CD14-positive monocyte (primary cell): ENCODE measurements around the gene STAP1. TPM values are rescaled to one million over a fixed set of nuclear protein-coding genes. Genes with fewer than 3 reads are reported as not detected.
A peak's percentile ranks its signal among the peaks of the same experiment; 100 is the strongest.

Experiments used
- DNase-seq, 3 donors: peaks; one replicate each; pipeline ENCODE4 v3.0.0-alpha.2; 2011 to 2022
- H2AFZ ChIP-seq: 2 replicates; pipeline ENCODE4 v1.6.0; 2012; ENCODE audit warnings: mild to moderate bottlenecking, low read depth, low read length, inconsistent platforms; ENCODE audit not compliant: insufficient read depth, poor library complexity, severe bottlenecking
- H3K27ac ChIP-seq, 2 donors: 1 replicate in 1 of 2; 2 replicates in 1 of 2; pipeline ENCODE4 v1.5.1; 2012 to 2013; ENCODE audit warnings: low read length in 2 of 2, control low read depth in 1 of 2, inconsistent platforms in 1 of 2, low read depth in 1 of 2, mild to moderate bottlenecking in 1 of 2
- H3K27me3 ChIP-seq, 2 donors: one replicate each; pipeline versions ENCODE4 v1.6.0 to v1.6.1; 2011 to 2013; ENCODE audit warnings: low read length in 2 of 2; ENCODE audit not compliant: control insufficient read depth in 2 of 2, insufficient read depth in 2 of 2
- H3K36me3 ChIP-seq, 2 donors: replicated peaks in 1 of 2; 1 replicate in 1 of 2; 2 replicates in 1 of 2; pipeline versions ENCODE4 v1.5.1 to v1.6.1; 2012 to 2013; ENCODE audit warnings: low read length in 2 of 2, control low read depth in 1 of 2, inconsistent platforms in 1 of 2, mild to moderate bottlenecking in 1 of 2; ENCODE audit not compliant: insufficient read depth in 2 of 2, control insufficient read depth in 1 of 2
- H3K4me1 ChIP-seq, 2 donors: 1 replicate in 1 of 2; 2 replicates in 1 of 2; pipeline versions ENCODE4 v1.5.1 to v1.6.1; 2012 to 2013; ENCODE audit warnings: low read length in 2 of 2, control low read depth in 1 of 2, inconsistent platforms in 1 of 2, mild to moderate bottlenecking in 1 of 2, moderate library complexity in 1 of 2; ENCODE audit not compliant: insufficient read depth in 2 of 2, control insufficient read depth in 1 of 2
- H3K4me2 ChIP-seq: replicated peaks from 2 replicates; pipeline ENCODE3; 2012; ENCODE audit warnings: low read length, moderate library complexity, mild to moderate bottlenecking; ENCODE audit not compliant: poor library complexity, severe bottlenecking; ENCODE audit errors: extremely low read depth
- H3K4me3 ChIP-seq, 3 experiments: fragments of 200-600 bp in 1 of 3; sonication (generic) in 1 of 3; replicated peaks in 1 of 3; 1 replicate in 2 of 3; 2 replicates in 1 of 3; pipeline ENCODE4 v1.5.1; 2011 to 2013; ENCODE audit warnings: low read length in 3 of 3, mild to moderate bottlenecking in 3 of 3, control low read depth in 2 of 3, low read depth in 2 of 3, inconsistent platforms in 1 of 3, moderate library complexity in 1 of 3
- H3K79me2 ChIP-seq: 2 replicates; pipeline ENCODE4 v1.6.0; 2012; ENCODE audit warnings: mild to moderate bottlenecking, control low read depth, inconsistent platforms, low read length, moderate library complexity; ENCODE audit not compliant: insufficient read depth
- H3K9ac ChIP-seq: 2 replicates; pipeline ENCODE4 v1.6.0; 2017; ENCODE audit warnings: low read length, mild to moderate bottlenecking; ENCODE audit not compliant: insufficient read depth, poor library complexity, severe bottlenecking
- H3K9me3 ChIP-seq, 2 donors: replicated peaks in 1 of 2; 1 replicate in 1 of 2; 2 replicates in 1 of 2; pipeline versions ENCODE4 v1.5.1 to v1.6.1; 2012 to 2013; ENCODE audit warnings: low read length in 2 of 2, control low read depth in 1 of 2; ENCODE audit not compliant: control insufficient read depth in 1 of 2, insufficient read depth in 1 of 2
- H4K20me1 ChIP-seq: 2 replicates; pipeline ENCODE4 v1.6.0; 2012; ENCODE audit warnings: mild to moderate bottlenecking, low read length, control low read depth, moderate library complexity; ENCODE audit not compliant: insufficient read depth
- H3K27ac Mint-ChIP-seq, 7 donors: one replicate each; pipeline ENCODE4 v1.8.0; 2020; ENCODE audit warnings: mild to moderate bottlenecking in 7 of 7, mixed read lengths in 7 of 7, moderate library complexity in 6 of 7, inconsistent platforms in 2 of 7
- H3K27me3 Mint-ChIP-seq, 3 donors: one replicate each; pipeline ENCODE4 v1.8.0; 2021 to 2022; ENCODE audit warnings: low read depth in 3 of 3, mild to moderate bottlenecking in 3 of 3, mixed read lengths in 3 of 3, moderate library complexity in 3 of 3, inconsistent platforms in 1 of 3
- H3K36me3 Mint-ChIP-seq, 2 donors: one replicate each; pipeline ENCODE4 v1.8.0; 2020; ENCODE audit warnings: mixed read lengths in 2 of 2, inconsistent platforms in 1 of 2, mild to moderate bottlenecking in 1 of 2
- H3K4me1 Mint-ChIP-seq: one replicate; pipeline ENCODE4 v1.8.0; 2020; ENCODE audit warnings: mild to moderate bottlenecking, mixed read lengths
- H3K4me3 Mint-ChIP-seq, 2 donors: one replicate each; pipeline ENCODE4 v1.8.0; 2020; ENCODE audit warnings: mild to moderate bottlenecking in 2 of 2, mixed read lengths in 2 of 2, moderate library complexity in 1 of 2
- H3K9me3 Mint-ChIP-seq, 7 donors: one replicate each; pipeline ENCODE4 v1.8.0; 2020 to 2022; ENCODE audit warnings: mixed read lengths in 7 of 7, mild to moderate bottlenecking in 6 of 7, moderate library complexity in 6 of 7, inconsistent platforms in 2 of 7
- CTCF ChIP-seq: fragments of 200-600 bp; IDR thresholded peaks from one replicate; pipeline ENCODE4 v1.8.0; 2022; ENCODE audit warnings: antibody characterized with exemption, mild to moderate bottlenecking
- WGBS: methylation state at CpG from one replicate; pipeline ENCODE4 v1.1.5; 2013; ENCODE audit warnings: missing lambda C conversion rate; ENCODE audit not compliant: insufficient coverage; 5-methylcytosine and 5-hydroxymethylcytosine counted together
- intact Hi-C, 2 donors: fragments of 100-400 bp; cut with micrococcal nuclease; formaldehyde crosslinking; loops; one replicate each; pipeline versions ENCODE4 v1.15.0 to v1.15.1; 2023
- polyA plus RNA-seq, 3 donors: library from polyadenylated mRNA; depleted of rRNA in 1 of 3; unstranded in 2 of 3; stranded (reverse) in 1 of 3; fragments of 300-500 nt in 2 of 3; fragments of >200 nt in 1 of 3; fragmentation: Illumina TruSeq in 2 of 3; gene quantifications; 1 replicate in 2 of 3; 2 replicates in 1 of 3; pipeline ENCODE4 v1.2.3, GENCODE V29; 2012 to 2021

The STAP1 gene
- polyA plus RNA-seq, 3 donors = 0.13 to 0.14 TPM; not detected in 1

DNA sequence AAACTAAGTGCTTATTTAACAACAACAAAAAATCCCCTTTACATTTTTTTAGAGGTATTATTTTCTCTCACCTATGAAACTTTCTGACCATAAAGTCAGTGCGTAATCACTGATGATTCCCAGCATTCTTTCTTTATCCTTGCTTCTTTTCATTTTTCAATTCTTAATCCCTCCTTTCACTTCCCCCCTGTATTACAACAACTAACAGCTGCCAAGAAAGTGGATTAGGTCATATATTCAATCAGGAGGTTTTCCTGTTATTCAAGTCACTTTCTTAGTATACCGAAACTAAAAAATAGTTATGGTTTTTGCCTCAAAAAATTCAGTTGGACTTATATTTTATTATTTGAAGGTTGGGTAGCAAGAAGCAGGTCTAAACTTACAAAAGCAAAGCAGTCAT is 2.1 kb upstream of the STAP1 start:
- no peaks in the 10 kb centered on the region for H3K27me3 Mint-ChIP-seq
- H3K4me2 ChIP-seq = no peak overlapping the region
- H3K4me3 Mint-ChIP-seq = no peak overlapping the region
- no peaks in the 10 kb centered on the region for H3K27me3 ChIP-seq
- no peak overlapping the region for H3K9ac ChIP-seq
- H4K20me1 ChIP-seq = no peaks in the 10 kb centered on the region
- no peak for DNase-seq
- no peaks in the 10 kb centered on the region for H3K36me3 ChIP-seq
- peaks cover 9 to 13% of the 10 kb centered on the region in 2 donors for H3K4me1 ChIP-seq
- intact Hi-C loops = no loop called here
- peaks cover 0 to 2% (median 0%) of the 10 kb centered on the region in 7 donors for H3K9me3 Mint-ChIP-seq
- H3K79me2 ChIP-seq = no peaks in the 10 kb centered on the region
- no peaks in the 10 kb centered on the region for H3K9me3 ChIP-seq
- peak overlapping the region; percentile 70 for H2AFZ ChIP-seq
- H3K4me1 Mint-ChIP-seq = peaks cover 32% of the 10 kb centered on the region
- peak overlapping the region in 1 of 7 donors; percentile 62 for H3K27ac Mint-ChIP-seq
- TF ChIP-seq CTCF = no peak
- no peak overlapping the region for H3K4me3 ChIP-seq
- no peaks in the 10 kb centered on the region for H3K36me3 Mint-ChIP-seq
- H3K27ac ChIP-seq = no peak overlapping the region
- WGBS = no CpG with 5 or more reads among the region's 2 CpGs

DNA sequence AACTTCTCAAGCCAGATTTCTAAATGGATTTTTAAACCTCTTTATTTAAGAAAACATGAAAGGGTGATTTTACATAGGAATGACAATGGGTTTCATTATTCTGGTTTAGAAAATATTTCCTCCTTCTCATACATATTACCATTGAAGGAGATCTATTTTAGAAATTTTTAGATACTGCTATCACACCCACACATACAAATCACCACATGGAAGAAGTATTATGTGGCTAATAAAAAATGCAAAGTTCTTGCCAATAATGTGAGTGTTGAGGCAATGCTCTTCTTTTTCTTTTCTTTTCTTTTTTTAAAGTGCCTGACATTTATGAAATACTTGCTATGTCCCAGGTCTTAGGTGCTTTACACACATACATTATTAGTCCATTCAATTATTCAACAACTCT is 6.8 kb downstream of the STAP1 start:
- H3K9ac ChIP-seq = no peak overlapping the region
- H3K36me3 ChIP-seq = no peaks in the 10 kb centered on the region
- no peak overlapping the region for H3K4me2 ChIP-seq
- no peaks in the 10 kb centered on the region for H3K79me2 ChIP-seq
- no peaks in the 10 kb centered on the region for H3K4me1 ChIP-seq
- H3K27me3 ChIP-seq = no peaks in the 10 kb centered on the region
- H4K20me1 ChIP-seq = no peaks in the 10 kb centered on the region
- peaks cover 0 to 2% (median 1%) of the 10 kb centered on the region in 3 donors for H3K27me3 Mint-ChIP-seq
- no peaks in the 10 kb centered on the region for H3K9me3 ChIP-seq
- H3K36me3 Mint-ChIP-seq = no peaks in the 10 kb centered on the region
- peaks cover 0 to 6% (median 3%) of the 10 kb centered on the region in 7 donors for H3K9me3 Mint-ChIP-seq
- no peak overlapping the region for H3K4me3 ChIP-seq
- DNase-seq = no peak
- intact Hi-C loops = no loop called here
- no peak overlapping the region for H3K4me3 Mint-ChIP-seq
- no peak overlapping the region for H2AFZ ChIP-seq
- no peak overlapping the region for H3K27ac ChIP-seq
- no peak for TF ChIP-seq CTCF
- peaks cover 2% of the 10 kb centered on the region for H3K4me1 Mint-ChIP-seq
- no peak overlapping the region for H3K27ac Mint-ChIP-seq
